H9 (cell line): ENCODE measurements around the gene TPRN. TPM values are rescaled to one million over a fixed set of nuclear protein-coding genes. Genes with fewer than 3 reads are reported as not detected.

ENCODE experiments used
- DNase-seq: peaks from one replicate; pipeline ENCODE4 v3.0.0-alpha.2; 2017
- H2AFZ ChIP-seq: one replicate; pipeline ENCODE4 v1.6.1; 2013; ENCODE audit warnings: mild to moderate bottlenecking, low read length, control low read depth, moderate library complexity
- H2AK5ac ChIP-seq: 2 replicates; pipeline ENCODE4 v1.6.1; 2013; ENCODE audit warnings: low read length, control low read depth, mixed read lengths; ENCODE audit not compliant: insufficient read length
- H2BK120ac ChIP-seq: one replicate; pipeline ENCODE4 v1.6.1; 2013; ENCODE audit warnings: low read depth, mild to moderate bottlenecking, low read length, control low read depth, inconsistent platforms; ENCODE audit not compliant: poor library complexity, severe bottlenecking
- H2BK12ac ChIP-seq: 2 replicates; pipeline ENCODE4 v1.6.1; 2013; ENCODE audit warnings: low read length, control low read depth, mixed read lengths, low read depth; ENCODE audit not compliant: insufficient read length
- H2BK15ac ChIP-seq: 2 replicates; pipeline ENCODE4 v1.6.1; 2013; ENCODE audit warnings: low read depth, low read length, control low read depth
- H2BK20ac ChIP-seq: one replicate; pipeline ENCODE4 v1.6.1; 2013; ENCODE audit warnings: low read depth, mild to moderate bottlenecking, low read length, control low read depth, inconsistent platforms; ENCODE audit not compliant: poor library complexity, severe bottlenecking
- H2BK5ac ChIP-seq: 2 replicates; pipeline ENCODE4 v1.6.1; 2013; ENCODE audit warnings: low read length, control low read depth, mixed read lengths; ENCODE audit not compliant: insufficient read length
- H3K14ac ChIP-seq: 2 replicates; pipeline ENCODE4 v1.6.1; 2013; ENCODE audit warnings: low read length, control low read depth; ENCODE audit not compliant: insufficient read depth
- H3K18ac ChIP-seq: 2 replicates; pipeline ENCODE4 v1.6.1; 2013; ENCODE audit warnings: low read depth, mild to moderate bottlenecking, mixed read lengths, low read length, control low read depth; ENCODE audit not compliant: insufficient read length
- H3K23ac ChIP-seq: 2 replicates; pipeline ENCODE4 v1.6.1; 2013; ENCODE audit warnings: low read length, control low read depth, mixed read lengths, low read depth; ENCODE audit not compliant: insufficient read length
- H3K23me2 ChIP-seq: 2 replicates; pipeline ENCODE4 v1.6.1; 2013; ENCODE audit warnings: low read depth, mild to moderate bottlenecking, mixed read lengths, low read length, control low read depth; ENCODE audit not compliant: insufficient read length, poor library complexity, severe bottlenecking
- H3K27ac ChIP-seq: 2 replicates; pipeline ENCODE4 v1.5.1; 2013; ENCODE audit warnings: low read length, control low read depth, mixed read lengths, low read depth; ENCODE audit not compliant: insufficient read length
- H3K27me3 ChIP-seq: 2 replicates; pipeline ENCODE4 v1.6.1; 2013; ENCODE audit warnings: low read length, control low read depth, inconsistent platforms; ENCODE audit not compliant: insufficient read depth
- H3K4ac ChIP-seq: 2 replicates; pipeline ENCODE4 v1.6.1; 2013; ENCODE audit warnings: low read depth, mild to moderate bottlenecking, control low read depth, inconsistent platforms, low read length, moderate library complexity
- H3K4me1 ChIP-seq: 2 replicates; pipeline ENCODE4 v1.6.1; 2013; ENCODE audit warnings: low read length, control low read depth, inconsistent platforms; ENCODE audit not compliant: insufficient read depth
- H3K4me2 ChIP-seq: 2 replicates; pipeline ENCODE4 v1.6.1; 2013; ENCODE audit warnings: low read length, control low read depth, mixed read lengths; ENCODE audit not compliant: insufficient read length, insufficient read depth
- H3K56ac ChIP-seq: 2 replicates; pipeline ENCODE4 v1.6.1; 2013; ENCODE audit warnings: low read depth, mild to moderate bottlenecking, mixed read lengths, low read length, control low read depth; ENCODE audit not compliant: insufficient read length
- H3K79me1 ChIP-seq: 2 replicates; pipeline ENCODE4 v1.6.1; 2013; ENCODE audit warnings: low read depth, mild to moderate bottlenecking, moderate library complexity, low read length, control low read depth, inconsistent platforms; ENCODE audit not compliant: insufficient read depth, poor library complexity, severe bottlenecking
- H3K79me2 ChIP-seq: 2 replicates; pipeline ENCODE4 v1.6.1; 2013; ENCODE audit warnings: low read length, control low read depth, inconsistent platforms; ENCODE audit not compliant: insufficient read depth
- H3K9ac ChIP-seq: 2 replicates; pipeline ENCODE4 v1.6.1; 2013; ENCODE audit warnings: low read length, control low read depth, mixed read lengths; ENCODE audit not compliant: insufficient read length; ENCODE audit errors: extremely low read depth
- H3K9me3 ChIP-seq: one replicate; pipeline ENCODE4 v1.6.1; 2013; ENCODE audit warnings: low read depth, low read length, inconsistent platforms; ENCODE audit not compliant: control insufficient read depth
- H3T11ph ChIP-seq: one replicate; pipeline ENCODE4 v1.6.1; 2013; ENCODE audit warnings: mild to moderate bottlenecking, low read length, control low read depth, inconsistent platforms
- H4K20me1 ChIP-seq: one replicate; pipeline ENCODE4 v1.6.1; 2013; ENCODE audit not compliant: control insufficient read depth, insufficient read length, insufficient read depth
- H4K5ac ChIP-seq: 2 replicates; pipeline ENCODE4 v1.6.1; 2013; ENCODE audit warnings: low read depth, mild to moderate bottlenecking, mixed read lengths, low read length, control low read depth; ENCODE audit not compliant: insufficient read length
- H4K8ac ChIP-seq: replicated peaks from 2 replicates; pipeline ENCODE4 v1.6.1; 2013; ENCODE audit warnings: low read length, control low read depth, mixed read lengths, low read depth; ENCODE audit not compliant: insufficient read length
- H4K91ac ChIP-seq: 2 replicates; pipeline ENCODE4 v1.6.1; 2013; ENCODE audit warnings: low read depth, mild to moderate bottlenecking, moderate library complexity, mixed read lengths, low read length, control low read depth; ENCODE audit not compliant: insufficient read length
- H3K27ac Mint-ChIP-seq, 3 experiments: 2 replicates in 2 of 3; 3 replicates in 1 of 3; pipeline ENCODE4 v1.8.0; 2020 to 2021; ENCODE audit warnings: mixed read lengths in 3 of 3, mild to moderate bottlenecking in 1 of 3, moderate library complexity in 1 of 3
- H3K27me3 Mint-ChIP-seq: 2 replicates; pipeline ENCODE4 v1.8.0; 2021; ENCODE audit warnings: low read depth, mild to moderate bottlenecking, moderate library complexity, mixed read lengths
- H3K36me3 Mint-ChIP-seq, 3 experiments: 2 replicates in 2 of 3; 3 replicates in 1 of 3; pipeline ENCODE4 v1.8.0; 2020 to 2021; ENCODE audit warnings: low read depth in 3 of 3, mixed read lengths in 3 of 3; ENCODE audit not compliant: insufficient read depth in 1 of 3
- H3K4me1 Mint-ChIP-seq, 2 experiments: 2 replicates each; pipeline ENCODE4 v1.8.0; 2020; ENCODE audit warnings: mixed read lengths in 2 of 2
- H3K4me3 Mint-ChIP-seq, 2 experiments: 2 replicates in 1 of 2; 3 replicates in 1 of 2; pipeline ENCODE4 v1.8.0; 2020 to 2021; ENCODE audit warnings: mild to moderate bottlenecking in 2 of 2, mixed read lengths in 2 of 2, moderate library complexity in 1 of 2
- H3K9me3 Mint-ChIP-seq, 2 experiments: 2 replicates in 1 of 2; 3 replicates in 1 of 2; pipeline ENCODE4 v1.8.0; 2020; ENCODE audit warnings: mild to moderate bottlenecking in 2 of 2, mixed read lengths in 2 of 2, moderate library complexity in 1 of 2
- CTCF ChIP-seq: fragments of 200-600 bp; sonication (generic); conservative IDR thresholded peaks from 3 replicates; pipeline ENCODE4 v1.8.0; 2021; ENCODE audit warnings: antibody characterized with exemption, mild to moderate bottlenecking
- WGBS: extraction: QIAGEN DNeasy Blood & Tissue Kit; methylation state at CpG from one replicate; pipeline ENCODE4 v1.1.7; 2013; ENCODE audit warnings: missing lambda C conversion rate, low lambda C conversion rate, mixed read lengths; ENCODE audit not compliant: insufficient read length; ENCODE audit errors: extremely low coverage; 5-methylcytosine and 5-hydroxymethylcytosine counted together
- total RNA-seq: library from RNA; stranded (reverse); gene quantifications from 2 replicates; pipeline ENCODE4 v1.2.1, GENCODE V29; 2021

TPRN gene
- total RNA-seq, 1 experiment from 2014 or later = 30.7 TPM

GRCh38 chr9:137213160-137214060 lies 12.9 kb upstream of the TPRN start:
- H2AK5ac ChIP-seq = no peak overlapping the region
- H4K20me1 ChIP-seq = no peaks in the 10 kb centered on the region
- H2BK120ac ChIP-seq = no peak overlapping the region
- H3K9me3 Mint-ChIP-seq = no peaks in the 10 kb centered on the region
- no peak for DNase-seq
- H3K9me3 ChIP-seq = no peaks in the 10 kb centered on the region
- no peak overlapping the region for H3K14ac ChIP-seq
- no peak overlapping the region for H3K18ac ChIP-seq
- TF ChIP-seq CTCF = peak; percentile 44
- no peak overlapping the region for H3K56ac ChIP-seq
- H3K23me2 ChIP-seq = no peaks in the 10 kb centered on the region
- H3K79me1 ChIP-seq = no peaks in the 10 kb centered on the region
- H3K4me1 ChIP-seq = no peaks in the 10 kb centered on the region; the same call in 1 of the 2 replicates
- no peaks in the 10 kb centered on the region for H3K27me3 ChIP-seq
- no peak overlapping the region for H3K27ac ChIP-seq
- H3K4me2 ChIP-seq = no peak overlapping the region
- no peak overlapping the region for H4K8ac ChIP-seq
- no peak overlapping the region; a peak in 1 of 7 replicates for H3K27ac Mint-ChIP-seq
- no peaks in the 10 kb centered on the region for H3K27me3 Mint-ChIP-seq
- no peak overlapping the region for H2BK20ac ChIP-seq
- H2AFZ ChIP-seq = no peak overlapping the region
- no peak overlapping the region for H3K9ac ChIP-seq
- H3K4me1 Mint-ChIP-seq = peaks cover 4 to 5% of the 10 kb centered on the region in 2 experiments
- no peak overlapping the region for H3K4me3 Mint-ChIP-seq
- H3K79me2 ChIP-seq = no peaks in the 10 kb centered on the region
- no CpG with 5 or more reads among the region's 49 CpGs for WGBS
- no peak overlapping the region for H2BK5ac ChIP-seq
- H4K91ac ChIP-seq = no peak overlapping the region
- H3T11ph ChIP-seq = no peak overlapping the region
- H3K23ac ChIP-seq = no peak overlapping the region
- no peak overlapping the region for H3K4ac ChIP-seq
- H4K5ac ChIP-seq = no peak overlapping the region
- no peak overlapping the region for H2BK12ac ChIP-seq
- H3K36me3 Mint-ChIP-seq = peaks cover 5 to 34% (median 26%) of the 10 kb centered on the region in 3 experiments; a peak in 6 of 7 replicates
- no peak overlapping the region for H2BK15ac ChIP-seq
